ENCODE results near the gene ZBTB45. TPM values are rescaled to one million over a fixed set of nuclear protein-coding genes. Genes with fewer than 3 reads are reported as not detected.
A peak's percentile ranks its signal among the peaks of the same experiment; 100 is the strongest.

Gene ZBTB45
- total RNA-seq, 2 experiments from 2014 or later: 18.9 to 19.5 TPM

- DNase-seq (no peak), ATAC-seq (ENCODE audit: low read depth) (no peak)
- no peaks in the 10 kb centered on the region for H3K27me3 Mint-ChIP-seq
- H3K4me3 Mint-ChIP-seq: no peak overlapping the region
- H3K27ac Mint-ChIP-seq: peak overlapping the region; percentile 30
- peaks cover 30% of the 10 kb centered on the region for H3K4me1 Mint-ChIP-seq
- POLR2A ChIA-PET: interaction anchor here (0.6 to 1.8 kb wide), 3 partner anchors 8 to 31 kb away, joined by 3 to 4 read pairs (median 4); partner anchors contain the start of gene ZBTB45
- no peaks in the 10 kb centered on the region for H3K9me3 Mint-ChIP-seq
- H3K36me3 Mint-ChIP-seq: peaks cover 27% of the 10 kb centered on the region
Measured at GRCh38 chr19:58551123-58551497, 31.5 kb upstream of the ZBTB45 start.

- peaks cover 35% of the 10 kb centered on the region for H3K4me1 Mint-ChIP-seq
- DNase-seq: no peak
- no peaks in the 10 kb centered on the region for H3K9me3 Mint-ChIP-seq
- no peak for ATAC-seq (ENCODE audit: low read depth)
- POLR2A ChIA-PET: interaction anchor here (0.6 to 1.8 kb wide), 3 partner anchors 9 to 31 kb away, joined by 3 to 4 read pairs (median 4); partner anchors contain the start of gene ZBTB45
- no peak overlapping the region for H3K4me3 Mint-ChIP-seq
- no peaks in the 10 kb centered on the region for H3K27me3 Mint-ChIP-seq
- no peak overlapping the region for H3K27ac Mint-ChIP-seq
- peaks cover 31% of the 10 kb centered on the region for H3K36me3 Mint-ChIP-seq
Measured at GRCh38 chr19:58550362-58551122, 30.9 kb upstream of the ZBTB45 start.

GRCh38 chr19:58549664-58550361, 30.2 kb upstream of the ZBTB45 start:
- Mint-ChIP-seq H3K4me1 (peaks cover 37% of the 10 kb centered on the region), H3K27ac (no peak overlapping the region), H3K36me3 (peaks cover 37% of the 10 kb centered on the region), H3K27me3 (no peaks in the 10 kb centered on the region), H3K9me3 (no peaks in the 10 kb centered on the region), H3K4me3 (no peak overlapping the region)
- POLR2A ChIA-PET: no interaction called here
- DNase-seq (no peak), ATAC-seq (ENCODE audit: low read depth) (no peak)

DNA sequence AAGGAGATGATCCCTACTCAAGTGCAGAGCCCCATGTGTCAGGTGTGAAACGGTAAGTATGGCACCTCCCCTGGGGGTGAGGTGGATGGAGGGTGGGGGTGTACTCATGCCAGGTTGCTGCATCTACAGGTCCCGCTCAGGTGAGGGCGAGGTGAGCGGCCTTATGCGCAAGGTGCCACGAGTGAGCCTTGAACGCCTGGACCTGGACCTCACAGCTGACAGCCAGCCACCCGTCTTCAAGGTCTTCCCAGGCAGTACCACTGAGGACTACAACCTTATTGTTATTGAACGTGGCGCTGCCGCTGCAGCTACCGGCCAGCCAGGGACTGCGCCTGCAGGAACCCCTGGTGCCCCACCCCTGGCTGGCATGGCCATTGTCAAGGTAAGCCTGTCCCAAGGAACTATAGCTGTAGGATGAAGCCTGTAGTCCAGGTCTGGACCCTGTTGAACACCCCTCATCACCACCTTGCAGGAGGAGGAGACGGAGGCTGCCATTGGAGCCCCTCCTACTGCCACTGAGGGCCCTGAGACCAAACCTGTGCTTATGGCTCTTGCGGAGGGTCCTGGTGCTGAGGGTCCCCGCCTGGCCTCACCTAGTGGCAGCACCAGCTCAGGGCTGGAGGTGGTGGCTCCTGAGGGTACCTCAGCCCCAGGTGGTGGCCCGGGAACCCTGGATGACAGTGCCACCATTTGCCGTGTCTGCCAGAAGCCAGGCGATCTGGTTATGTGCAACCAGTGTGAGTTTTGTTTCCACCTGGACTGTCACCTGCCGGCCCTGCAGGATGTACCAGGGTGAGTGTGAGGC, 29.5 kb upstream of the ZBTB45 start:
- DNase-seq (no peak), ATAC-seq (ENCODE audit: low read depth) (no peak)
- peaks cover 35% of the 10 kb centered on the region for H3K4me1 Mint-ChIP-seq
- no peaks in the 10 kb centered on the region for H3K27me3 Mint-ChIP-seq
- H3K4me3 Mint-ChIP-seq: no peak overlapping the region
- H3K9me3 Mint-ChIP-seq: no peaks in the 10 kb centered on the region
- POLR2A ChIA-PET: interaction anchor here (0.5 kb wide), 1 partner anchor 25 kb away, joined by 3 read pairs; no protein-coding TSS in a partner anchor
- peaks cover 39% of the 10 kb centered on the region for H3K36me3 Mint-ChIP-seq
- H3K27ac Mint-ChIP-seq: no peak overlapping the region

DNA sequence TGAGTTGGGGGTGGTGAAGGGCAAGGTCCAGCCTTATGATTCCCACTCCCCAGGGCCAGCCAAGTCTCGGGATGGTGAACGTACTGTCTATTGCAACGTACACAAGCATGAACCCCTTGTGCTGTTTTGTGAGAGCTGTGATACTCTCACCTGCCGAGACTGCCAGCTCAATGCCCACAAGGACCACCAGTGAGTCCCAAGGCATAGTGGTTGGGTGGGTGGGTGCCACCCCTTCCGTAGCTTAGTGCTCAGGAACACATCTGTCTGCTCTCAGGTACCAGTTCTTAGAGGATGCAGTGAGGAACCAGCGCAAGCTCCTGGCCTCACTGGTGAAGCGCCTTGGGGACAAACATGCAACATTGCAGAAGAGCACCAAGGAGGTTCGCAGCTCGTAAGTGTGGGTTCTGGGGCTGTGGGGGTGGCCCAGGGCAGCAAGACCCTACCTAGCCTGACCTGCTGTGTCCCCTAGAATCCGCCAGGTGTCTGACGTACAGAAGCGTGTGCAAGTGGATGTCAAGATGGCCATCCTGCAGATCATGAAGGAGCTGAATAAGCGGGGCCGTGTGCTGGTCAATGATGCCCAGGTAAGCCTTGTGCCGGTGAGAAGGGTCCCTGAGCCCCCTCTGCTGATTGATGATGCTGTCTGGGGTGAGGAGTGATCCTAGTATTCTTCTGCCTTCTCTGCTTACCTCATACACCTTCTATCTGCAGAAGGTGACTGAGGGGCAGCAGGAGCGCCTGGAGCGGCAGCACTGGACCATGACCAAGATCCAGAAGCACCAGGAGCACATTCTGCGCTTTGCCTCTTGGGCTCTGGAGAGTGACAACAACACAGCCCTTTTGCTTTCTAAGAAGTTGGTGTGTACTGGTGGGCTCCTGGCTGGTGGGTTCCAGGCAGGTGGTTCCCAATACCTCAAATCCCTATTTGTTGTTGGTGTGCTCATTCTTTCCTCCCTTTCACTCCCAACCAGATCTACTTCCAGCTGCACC, 28.0 kb upstream of the ZBTB45 start:
- H3K4me1 Mint-ChIP-seq: peaks cover 34% of the 10 kb centered on the region
- H3K4me3 Mint-ChIP-seq: no peak overlapping the region
- H3K27me3 Mint-ChIP-seq: peaks cover 5% of the 10 kb centered on the region
- H3K9me3 Mint-ChIP-seq: no peaks in the 10 kb centered on the region
- no peak for ATAC-seq (ENCODE audit: low read depth)
- POLR2A ChIA-PET: interaction anchor here (1.2 to 1.4 kb wide), 2 partner anchors 28 kb away, joined by 4 to 6 read pairs; partner anchors contain the start of gene ZBTB45
- no peak overlapping the region for H3K27ac Mint-ChIP-seq
- DNase-seq: no peak
- H3K36me3 Mint-ChIP-seq: peaks cover 33% of the 10 kb centered on the region

DNA sequence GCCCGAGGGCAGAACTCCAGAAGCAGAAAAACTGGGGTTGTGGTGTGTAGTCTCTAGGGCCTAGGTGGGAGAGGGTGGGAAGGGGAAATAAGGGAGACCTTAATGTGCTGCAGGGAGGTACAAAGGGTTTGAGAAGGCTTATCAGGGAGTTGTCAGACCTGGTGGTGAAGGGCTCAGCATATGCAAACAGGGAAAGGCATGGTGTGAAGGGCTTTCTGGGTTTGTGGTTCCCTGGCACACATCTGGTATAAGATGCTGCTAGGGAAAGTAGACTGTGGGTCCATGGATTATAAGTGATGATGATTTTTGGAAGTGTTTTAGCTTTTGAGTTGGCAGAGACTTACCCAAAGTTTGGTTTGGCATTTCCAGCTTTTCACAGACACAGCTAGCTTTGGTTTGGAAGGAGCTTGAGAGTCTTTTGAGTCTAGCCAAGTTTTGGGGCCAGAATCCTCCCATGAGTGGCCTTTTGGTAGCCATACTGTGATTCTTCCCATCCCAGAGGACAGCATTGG, 26.5 kb upstream of the ZBTB45 start:
- Mint-ChIP-seq H3K27me3 (peaks cover 8% of the 10 kb centered on the region), H3K36me3 (peaks cover 30% of the 10 kb centered on the region), H3K4me3 (peak overlapping the region; percentile 98), H3K4me1 (peaks cover 33% of the 10 kb centered on the region), H3K9me3 (no peaks in the 10 kb centered on the region), H3K27ac (peak overlapping the region; percentile 90)
- ATAC-seq (ENCODE audit: low read depth) (no peak), DNase-seq (no peak)
- POLR2A ChIA-PET: interaction anchor here (1.4 to 4.1 kb wide), 5 partner anchors 8 to 32 kb away, joined by 4 to 72 read pairs (median 28); partner anchors contain the start of genes CHMP2A, UBE2M and ZBTB45

- Mint-ChIP-seq H3K9me3 (no peaks in the 10 kb centered on the region), H3K4me1 (peaks cover 31% of the 10 kb centered on the region), H3K27me3 (peaks cover 10% of the 10 kb centered on the region), H3K36me3 (peaks cover 29% of the 10 kb centered on the region), H3K4me3 (peak overlapping the region; percentile 98), H3K27ac (peak overlapping the region; percentile 90)
- no peak for DNase-seq
- ATAC-seq (ENCODE audit: low read depth): no peak
- POLR2A ChIA-PET: interaction anchor here (0.7 to 4.1 kb wide), 8 partner anchors 9 to 182 kb away, joined by 3 to 72 read pairs (median 8); partner anchors contain the start of genes CHMP2A, MZF1, UBE2M and ZBTB45
Measured at GRCh38 chr19:58545286-58546018, 25.8 kb upstream of the ZBTB45 start.

DNA sequence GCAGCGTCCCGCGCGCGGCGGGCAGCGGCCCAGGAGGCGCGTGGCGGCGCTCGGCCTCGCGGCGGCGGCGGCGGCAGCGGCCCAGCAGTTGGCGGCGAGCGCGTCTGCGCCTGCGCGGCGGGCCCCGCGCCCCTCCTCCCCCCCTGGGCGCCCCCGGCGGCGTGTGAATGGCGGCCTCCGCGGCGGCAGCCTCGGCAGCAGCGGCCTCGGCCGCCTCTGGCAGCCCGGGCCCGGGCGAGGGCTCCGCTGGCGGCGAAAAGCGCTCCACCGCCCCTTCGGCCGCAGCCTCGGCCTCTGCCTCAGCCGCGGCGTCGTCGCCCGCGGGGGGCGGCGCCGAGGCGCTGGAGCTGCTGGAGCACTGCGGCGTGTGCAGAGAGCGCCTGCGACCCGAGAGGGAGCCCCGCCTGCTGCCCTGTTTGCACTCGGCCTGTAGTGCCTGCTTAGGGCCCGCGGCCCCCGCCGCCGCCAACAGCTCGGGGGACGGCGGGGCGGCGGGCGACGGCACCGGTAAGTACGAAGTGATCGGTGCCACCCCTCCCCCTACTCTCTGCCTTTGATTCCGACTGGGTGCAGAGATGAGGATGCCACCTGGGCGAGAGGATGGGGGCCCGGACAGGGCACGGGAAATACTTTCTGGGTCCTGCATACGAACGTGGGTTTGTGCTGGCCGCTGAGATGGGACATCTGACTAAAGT, 25.1 kb upstream of the ZBTB45 start:
- peaks cover 28% of the 10 kb centered on the region for H3K4me1 Mint-ChIP-seq
- POLR2A ChIA-PET: interaction anchor here (0.6 to 4.1 kb wide), 15 partner anchors 9 to 181 kb away, joined by 3 to 72 read pairs (median 4); partner anchors contain the start of genes CHMP2A, MZF1, UBE2M and ZBTB45

DNA sequence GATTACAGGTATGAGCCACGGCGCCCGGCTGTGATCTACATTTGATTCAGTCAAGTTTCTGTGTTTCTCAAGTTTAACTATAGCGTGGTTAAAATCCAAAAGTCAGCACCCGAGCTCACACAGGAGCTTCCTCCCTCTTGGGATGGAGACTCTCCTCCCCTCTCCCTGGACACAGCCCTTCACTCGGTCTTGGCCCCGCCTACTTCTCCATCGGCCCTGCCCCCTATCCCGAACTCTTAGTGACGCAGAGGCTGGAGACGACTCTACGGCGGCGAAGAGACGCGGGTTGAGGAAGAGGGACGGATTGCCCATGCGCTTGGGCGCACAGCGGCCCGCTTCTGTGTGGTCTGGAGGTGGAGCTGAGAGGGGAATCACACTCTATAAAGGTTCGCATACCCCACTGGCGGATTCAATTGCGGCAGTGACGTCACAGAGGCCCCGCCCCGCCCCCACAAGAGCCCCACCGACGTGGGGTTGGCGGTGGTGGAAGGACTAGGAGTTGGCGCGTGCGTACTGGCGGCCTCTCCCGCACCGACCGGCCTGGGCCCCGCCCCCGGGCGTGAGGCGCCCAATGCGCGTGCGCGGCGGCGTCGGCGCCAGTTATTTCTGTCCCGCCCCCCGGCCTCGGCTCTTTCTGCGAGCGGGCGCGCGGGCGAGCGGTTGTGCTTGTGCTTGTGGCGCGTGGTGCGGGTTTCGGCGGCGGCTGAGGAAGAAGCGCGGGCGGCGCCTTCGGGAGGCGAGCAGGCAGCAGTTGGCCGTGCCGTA, 24.4 kb upstream of the ZBTB45 start, which contains the start of gene TRIM28:
TSS of gene TRIM28 (plus strand) at position 239 of the 765 bp plus-strand sequence. CDS start 694 bp downstream, outside the sequence.
- Mint-ChIP-seq H3K27me3 (peaks cover 20% of the 10 kb centered on the region), H3K4me1 (peaks cover 28% of the 10 kb centered on the region)

More for the DNA sequence above, 25.1 kb upstream of the ZBTB45 start:
- H3K36me3 Mint-ChIP-seq: peaks cover 27% of the 10 kb centered on the region
- no peaks in the 10 kb centered on the region for H3K9me3 Mint-ChIP-seq
- DNase-seq (peak; percentile 91), ATAC-seq (ENCODE audit: low read depth) (peak; percentile 43)
- peak overlapping the region; percentile 98 for H3K4me3 Mint-ChIP-seq
- H3K27me3 Mint-ChIP-seq: peaks cover 14% of the 10 kb centered on the region
- H3K27ac Mint-ChIP-seq: peak overlapping the region; percentile 90

More for the DNA sequence above, 24.4 kb upstream of the ZBTB45 start, which contains the start of gene TRIM28:
- H3K4me3 Mint-ChIP-seq: peak within 1 kb of the TSS; percentile 98
- H3K27ac Mint-ChIP-seq: peak within 1 kb of the TSS; percentile 98
- no peaks in the 10 kb centered on the region for H3K9me3 Mint-ChIP-seq
- peaks cover 27% of the 10 kb centered on the region for H3K36me3 Mint-ChIP-seq
- DNase-seq: peak; percentile 100
- peak; percentile 96 for ATAC-seq (ENCODE audit: low read depth)
- POLR2A ChIA-PET: interaction anchor here (0.6 to 4.1 kb wide), 16 partner anchors 10 to 170 kb away, joined by 3 to 72 read pairs (median 4); partner anchors contain the start of genes CHMP2A, MZF1, UBE2M and ZBTB45
